ENCODE measurements around the gene PPIF. TPM values are rescaled to one million over a fixed set of nuclear protein-coding genes. Genes with fewer than 3 reads are reported as not detected.

The PPIF gene
- total and polyA plus RNA-seq, 2 of the 13 experiments (the other 11 are each of a cell fraction or from before 2014, with no cell fraction given), result 147 to 157 TPM

- TF ChIP-seq CREB1 (IDR thresholded peaks at IDR 0.05) (no peak), CREB1 (CRISPR knock-in tag; IDR thresholded peaks at IDR 0.05) (no peak), RORA (CRISPR knock-in tag; IDR thresholded peaks at IDR 0.05) (no peak), PPARG (CRISPR knock-in tag; conservative IDR thresholded peaks at IDR 0.05) (no peak), PHF5A (CRISPR knock-in tag; IDR thresholded peaks at IDR 0.05; ENCODE audit: low read depth, unreplicated experiment) (no peak), SIN3A (IDR thresholded peaks at IDR 0.05; ENCODE audit: borderline replicate concordance, low read depth, low read length) (peak; percentile 59; the same call in 1 of the 2 replicates), ZNF543 (CRISPR knock-in tag; IDR thresholded peaks at IDR 0.05) (no peak), CCDC6 (CRISPR knock-in tag; IDR thresholded peaks at IDR 0.05) (0 out of 2 replicates have a peak, but pooled peaks have one; percentile 52), MNT (IDR thresholded peaks at IDR 0.05) (peak; percentile 54), PRMT3 (CRISPR knock-in tag; IDR thresholded peaks at IDR 0.05; ENCODE audit: borderline replicate concordance, low read depth) (peak; percentile 89; the same call in 1 of the 2 replicates), ZNF567 (CRISPR knock-in tag; IDR thresholded peaks at IDR 0.05; ENCODE audit: borderline replicate concordance) (no peak), NFE2 (CRISPR knock-in tag; IDR thresholded peaks at IDR 0.05) (no peak), ZNF703 (CRISPR knock-in tag; IDR thresholded peaks at IDR 0.05; ENCODE audit: borderline replicate concordance) (peak; percentile 31; the same call in 1 of the 2 replicates), SALL2 (CRISPR knock-in tag; IDR thresholded peaks at IDR 0.05) (peak; percentile 57; the same call in 1 of the 2 replicates), GZF1 (CRISPR knock-in tag; IDR thresholded peaks at IDR 0.05) (no peak), ZNF546 (CRISPR knock-in tag; conservative IDR thresholded peaks at IDR 0.05) (peak; percentile 80; the same call in 1 of the 2 replicates), ZNF547 (CRISPR knock-in tag; IDR thresholded peaks at IDR 0.05) (peak; percentile 69), KAT7 (CRISPR knock-in tag; IDR thresholded peaks at IDR 0.05; ENCODE audit: borderline replicate concordance) (no peak), ZNF317 (CRISPR knock-in tag; IDR thresholded peaks at IDR 0.05) (peak; percentile 86), ATF6 (CRISPR knock-in tag; conservative IDR thresholded peaks at IDR 0.05) (no peak), IRF1 (CRISPR knock-in tag; IDR thresholded peaks at IDR 0.05; ENCODE audit: low read depth) (no peak), CREM (IDR thresholded peaks at IDR 0.05) (no peak), CREM (CRISPR knock-in tag; IDR thresholded peaks at IDR 0.05) (no peak), DDIT3 (CRISPR knock-in tag; IDR thresholded peaks at IDR 0.05) (no peak), BRD4 (CRISPR knock-in tag; IDR thresholded peaks at IDR 0.05) (no peak), ZNF777 (CRISPR knock-in tag; IDR thresholded peaks at IDR 0.05) (peak; percentile 44; the same call in 1 of the 2 replicates), ZNF337 (CRISPR knock-in tag; IDR thresholded peaks at IDR 0.05; ENCODE audit: borderline replicate concordance, low read depth) (peak; percentile 59; the same call in 1 of the 2 replicates), KLF16 (CRISPR knock-in tag; IDR thresholded peaks at IDR 0.05) (peak in 1 of 2 experiments; percentile 63; a peak in 2 of 4 replicates)
Measured at GRCh38 chr10:79347894-79348639, 798 bp downstream of the PPIF start (continued).

All from HepG2 (cell line).